ENCODE results near the gene ALK.
A peak's percentile ranks its signal among the peaks of the same experiment; 100 is the strongest.

ALK gene

GRCh38 chr2:29212009-29212408 is 709.4 kb downstream of the ALK start:
- no peak for DNase-seq

DNA sequence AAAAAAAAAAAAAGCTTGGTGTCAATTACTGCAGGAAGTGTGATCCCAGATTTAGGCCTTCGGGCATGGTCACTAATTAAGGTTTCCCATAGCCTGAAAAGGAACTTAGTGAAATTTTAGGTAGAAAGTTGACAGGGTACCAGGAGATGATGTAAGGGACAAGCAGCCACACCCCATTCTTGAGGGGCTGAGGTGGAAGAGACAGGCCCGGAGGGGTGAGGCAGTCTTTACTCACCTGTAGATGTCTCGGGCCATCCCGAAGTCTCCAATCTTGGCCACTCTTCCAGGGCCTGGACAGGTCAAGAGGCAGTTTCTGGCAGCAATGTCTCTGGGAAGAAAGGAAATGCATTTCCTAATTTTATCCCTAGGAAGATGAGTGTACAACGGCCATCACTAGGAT is 711.8 kb downstream of the ALK start:
- DNase-seq, result no peak

DNA sequence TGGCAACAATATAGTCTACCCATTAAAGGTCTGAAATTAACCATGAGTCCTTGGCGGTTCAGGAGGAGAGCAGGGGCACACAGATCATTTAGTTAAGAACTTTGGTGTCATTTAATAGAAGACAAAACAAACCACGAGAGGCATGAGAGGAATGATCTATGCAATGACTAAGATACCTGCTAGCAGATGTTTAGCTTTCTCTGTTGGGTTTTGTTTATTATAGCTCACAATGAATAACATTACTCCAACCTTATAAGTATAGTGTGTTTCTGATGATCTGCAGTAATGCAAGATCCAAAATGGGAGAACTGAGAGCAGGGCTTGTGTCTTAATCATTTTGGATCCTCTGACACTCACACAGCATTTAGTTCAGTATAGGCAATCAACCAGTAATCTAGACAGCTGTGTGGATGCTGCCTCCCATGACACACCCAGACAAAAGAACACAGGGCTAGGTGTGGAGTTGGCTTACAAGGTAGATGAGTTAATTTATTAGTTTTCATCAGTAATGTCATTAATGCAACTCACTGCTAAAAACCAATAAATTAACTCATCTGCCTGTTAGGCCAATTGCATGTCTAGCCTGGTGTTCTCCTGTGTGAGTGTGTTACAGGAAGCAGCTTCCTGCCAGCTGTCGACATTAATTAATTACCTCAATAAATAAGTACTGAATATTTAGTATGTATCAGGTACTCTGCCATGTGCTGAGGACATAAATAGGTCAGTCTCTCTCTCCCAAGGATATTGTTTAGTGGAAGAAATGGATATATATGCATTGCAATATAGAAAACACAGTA is 713.8 kb downstream of the ALK start:
- no peak for DNase-seq

DNA sequence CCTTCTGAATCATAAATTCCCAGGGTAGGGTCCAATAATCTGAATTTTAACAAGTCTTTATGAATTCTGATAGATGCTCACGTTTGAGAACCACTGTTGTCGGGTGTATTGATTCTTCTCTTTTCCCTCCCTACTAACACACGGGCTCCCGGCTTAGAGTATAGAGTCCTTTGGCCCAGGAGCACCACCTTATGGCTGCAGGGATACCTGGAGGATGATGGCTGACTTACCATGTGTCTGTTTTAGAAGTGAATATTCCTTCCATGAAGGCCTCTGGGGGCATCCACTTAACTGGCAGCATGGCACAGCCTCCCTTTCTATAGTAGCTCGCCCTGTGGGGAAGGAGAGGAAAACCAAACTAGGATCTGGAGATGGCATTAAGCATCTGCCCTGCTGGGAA is 714.4 kb downstream of the ALK start:
- no peak for DNase-seq

DNA sequence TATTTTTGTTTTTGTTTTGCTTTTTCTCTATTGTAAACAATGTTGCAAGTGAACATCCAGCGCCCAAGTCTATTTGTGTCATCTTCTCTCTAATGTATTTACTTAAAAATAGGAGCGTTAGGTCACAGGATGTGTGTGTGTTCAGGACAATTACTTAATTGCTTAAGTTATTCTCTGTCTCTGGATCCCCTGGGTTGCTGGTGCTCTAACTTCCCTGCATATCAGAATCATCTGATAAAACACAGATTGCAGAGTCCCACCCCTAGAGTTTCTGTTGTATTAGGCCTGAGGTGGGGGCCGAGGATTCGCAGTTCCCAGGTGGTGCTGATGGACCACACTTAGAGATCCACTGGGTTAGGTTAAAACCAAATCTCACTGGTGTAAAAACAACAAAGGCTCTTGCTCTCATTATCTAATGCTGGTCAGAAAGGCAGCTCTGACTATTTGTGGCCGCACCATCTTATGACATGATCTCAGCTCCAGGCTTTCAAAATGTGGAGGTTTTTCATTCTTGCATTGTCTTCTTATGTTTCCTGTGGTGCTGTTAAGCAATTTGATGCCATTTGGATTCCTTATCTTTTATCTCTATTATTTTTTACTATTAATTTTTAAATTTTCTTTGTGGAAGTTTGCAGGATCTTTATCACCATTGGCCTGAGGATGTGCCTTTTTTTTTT is 718.4 kb downstream of the ALK start:
- no peak for DNase-seq

GRCh38 chr2:29201979-29202378 is 719.4 kb downstream of the ALK start:
- no peak for DNase-seq

GRCh38 chr2:29196792-29197788 is 724.3 kb downstream of the ALK start:
- peak; percentile 11 for DNase-seq

DNA sequence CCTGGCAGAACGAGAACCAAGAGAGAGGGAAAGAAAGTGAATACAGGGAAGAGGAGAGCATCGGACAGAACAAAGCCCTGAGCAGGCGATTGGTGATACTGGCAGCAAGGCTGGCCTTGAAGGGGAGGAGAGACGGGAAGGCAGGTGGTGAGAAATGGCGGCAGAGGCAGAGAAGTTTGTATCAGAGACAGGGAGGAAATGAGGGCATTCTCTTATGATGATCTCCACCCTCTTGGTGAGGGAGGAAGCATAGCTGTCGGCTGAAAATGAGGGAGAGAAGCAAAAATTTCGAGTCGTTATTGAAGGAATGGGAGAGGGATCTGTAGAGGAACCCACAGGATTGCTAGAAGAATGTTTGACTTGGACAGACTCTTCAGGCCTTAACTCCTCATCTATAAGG is 725.6 kb downstream of the ALK start:
- DNase-seq, result no peak

DNA sequence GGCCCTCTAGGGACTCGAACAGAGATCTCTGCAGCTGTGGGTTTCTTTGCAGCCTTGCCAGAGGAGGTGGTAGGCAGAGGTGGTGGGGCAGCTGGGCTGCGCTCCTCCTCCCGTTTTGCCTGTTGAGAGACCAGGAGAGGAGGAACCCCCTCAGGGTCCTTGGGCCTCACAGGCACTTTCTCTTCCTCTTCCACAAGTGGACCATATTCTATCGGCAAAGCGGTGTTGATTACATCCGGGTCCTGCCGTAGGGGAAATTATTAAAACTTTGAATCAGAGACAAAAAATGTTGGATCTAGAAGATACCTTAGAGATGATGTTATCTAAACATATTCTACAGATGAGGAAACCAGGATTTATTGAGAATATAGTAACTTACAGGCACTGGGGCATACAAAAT is 727.7 kb downstream of the ALK start:
- DNase-seq, result no peak

GRCh38 chr2:29193111-29193510 is 728.3 kb downstream of the ALK start:
- no peak for DNase-seq

DNA sequence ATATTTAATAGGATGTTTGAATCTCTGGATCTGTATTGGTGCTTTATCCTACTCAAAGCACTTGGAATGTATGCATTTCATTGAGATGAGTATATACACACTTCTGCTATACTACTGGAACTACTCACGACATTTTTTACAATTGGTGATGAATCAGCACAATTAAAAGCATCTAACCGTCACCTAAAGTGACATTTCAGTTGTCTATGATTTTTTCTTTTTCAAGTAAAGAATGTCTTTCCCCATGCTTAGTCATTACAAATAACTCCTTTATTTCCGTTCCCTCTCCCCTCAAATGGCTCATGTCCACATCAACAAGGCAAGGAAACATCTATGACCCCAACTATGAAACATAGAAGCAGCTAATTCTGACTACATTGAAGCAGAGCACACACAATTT is 728.9 kb downstream of the ALK start:
- DNase-seq, result no peak

DNA sequence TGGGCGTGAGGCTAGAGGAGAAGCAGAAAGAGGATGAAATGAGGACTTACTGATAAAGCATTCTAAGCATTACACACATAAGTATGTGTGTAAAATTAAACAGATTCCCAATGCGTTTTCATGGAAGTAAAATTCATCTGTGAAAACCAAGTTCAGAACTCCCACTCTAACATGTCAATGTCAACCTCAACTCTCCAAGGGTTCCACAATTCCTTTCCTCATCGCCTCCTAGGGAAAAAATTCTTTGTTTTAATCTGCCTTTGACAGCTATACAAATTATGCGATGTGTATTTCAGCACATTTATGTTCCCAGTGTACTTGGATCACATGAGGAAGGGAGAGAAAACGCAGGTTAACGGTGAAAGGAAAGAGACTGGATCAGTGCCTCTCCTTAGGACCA is 729.6 kb downstream of the ALK start:
- DNase-seq, result no peak

DNA sequence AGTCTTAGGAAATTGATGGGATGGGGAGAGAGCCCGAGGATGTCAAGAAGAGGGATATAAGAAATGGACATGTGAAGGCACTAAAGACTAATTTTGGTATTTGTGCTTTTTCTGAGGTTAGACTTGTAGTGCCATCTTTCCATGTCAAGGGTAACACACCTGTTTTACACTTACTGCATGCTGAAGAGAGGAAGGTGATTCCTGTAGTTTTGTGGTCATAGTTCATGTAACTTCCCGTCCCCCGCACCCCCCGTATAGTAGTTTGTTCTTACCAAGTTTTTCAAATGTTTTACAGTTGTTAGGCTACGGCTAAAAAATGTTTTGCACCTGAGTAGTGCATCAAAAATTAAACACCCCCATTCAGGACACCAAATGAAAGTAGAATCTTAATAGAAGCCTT is 732.3 kb downstream of the ALK start:
- DNase-seq, result no peak

- no peak for DNase-seq
Observed at GRCh38 chr2:29187926-29188325, 733.5 kb downstream of the ALK start.

DNA sequence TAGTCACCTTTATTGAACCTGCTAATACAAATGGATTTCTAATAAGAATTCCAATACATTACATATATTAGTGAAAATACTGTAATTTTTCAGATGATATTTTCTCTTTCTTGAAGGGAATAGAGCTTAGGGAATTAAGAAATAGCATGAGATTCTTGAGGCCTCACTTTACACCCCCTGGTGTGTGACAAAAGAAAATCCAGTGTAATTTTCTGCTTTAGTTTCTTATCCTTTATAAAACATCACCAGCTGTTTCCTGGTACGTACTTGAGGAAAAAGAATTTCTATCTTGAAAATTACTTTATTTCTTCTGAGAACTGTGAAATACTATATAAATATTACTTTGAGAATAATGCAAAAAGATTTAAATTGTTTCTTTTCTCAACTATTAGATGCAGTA is 734.6 kb downstream of the ALK start:
- no peak for DNase-seq

DNA sequence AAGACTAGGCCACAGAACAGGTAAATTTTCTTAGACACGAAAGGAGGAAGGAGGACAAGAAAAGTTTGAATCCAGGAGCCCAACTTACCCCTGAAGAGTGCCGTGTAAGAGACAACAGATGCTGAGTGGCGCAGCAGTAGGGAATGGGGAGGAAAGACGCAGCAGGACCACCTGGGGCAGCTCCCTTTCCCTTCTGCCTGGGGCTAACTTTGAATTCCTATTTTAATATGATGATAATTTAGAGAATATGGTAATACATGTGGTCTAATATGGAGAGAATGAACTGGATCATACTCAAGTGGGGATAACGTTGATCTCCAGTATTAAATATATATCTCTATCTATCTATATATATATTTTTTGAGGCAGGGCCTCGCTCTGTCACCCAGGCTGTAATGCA is 736.9 kb downstream of the ALK start:
- DNase-seq, result no peak

GRCh38 chr2:29182920-29183319 is 738.5 kb downstream of the ALK start:
- no peak for DNase-seq

- DNase-seq, result no peak
Observed at GRCh38 chr2:29182334-29182733, 739.1 kb downstream of the ALK start.

DNA sequence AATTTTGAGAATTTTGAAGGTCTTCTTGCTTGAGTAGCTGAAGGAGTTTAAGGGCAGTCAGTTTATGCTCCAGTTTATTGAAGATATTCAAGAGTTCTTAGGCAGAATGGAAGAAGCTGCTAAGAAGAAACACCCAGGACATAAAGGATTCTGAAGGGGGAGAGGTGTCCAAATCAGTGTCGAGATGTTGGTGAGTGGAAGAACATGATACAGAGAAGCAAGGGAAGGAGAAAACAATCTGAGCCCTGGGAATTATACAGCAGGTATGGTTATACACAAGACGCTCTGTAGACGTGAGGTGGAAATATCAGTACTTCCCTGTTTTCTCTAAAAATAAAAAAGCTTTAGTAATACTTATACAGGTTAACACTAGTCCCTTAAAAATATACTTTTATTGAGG is 746.0 kb downstream of the ALK start:
- DNase-seq, result no peak

DNA sequence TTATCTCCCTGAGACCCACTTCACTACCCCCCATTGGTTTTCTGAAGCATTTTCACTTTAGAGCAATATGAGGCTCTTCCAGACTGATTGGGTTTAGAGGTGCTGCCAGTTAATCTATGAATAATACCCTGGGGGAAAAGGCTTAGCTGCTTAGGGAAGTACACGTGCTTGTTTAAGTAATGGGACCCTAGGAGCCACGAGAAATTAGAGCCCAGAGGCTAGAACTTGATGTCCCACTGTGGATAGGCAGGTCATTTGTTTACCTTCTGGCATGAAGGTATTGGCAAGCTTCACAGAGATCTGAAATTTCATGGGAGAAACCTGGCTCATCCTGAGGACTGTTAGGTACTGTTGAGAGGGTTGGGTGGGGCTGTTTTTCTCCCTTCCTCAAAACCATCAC is 746.4 kb downstream of the ALK start:
- no peak for DNase-seq

- no peak for DNase-seq
Observed at GRCh38 chr2:29166242-29167039, 754.9 kb downstream of the ALK start.

GRCh38 chr2:29165362-29166241 is 755.8 kb downstream of the ALK start:
- DNase-seq, result no peak

All from NCI-H1105 (cell line).